Liver (tissue), 9 donors: ENCODE measurements around the gene SEMA3G. TPM values are rescaled to one million over a fixed set of nuclear protein-coding genes. Genes with fewer than 3 reads are reported as not detected.

Experiments used
- DNase-seq: peaks from one replicate; pipeline ENCODE4 v3.0.0-alpha.2; 2017; ENCODE audit warnings: low spot score
- H3K27ac ChIP-seq, 2 donors: one replicate each; pipeline ENCODE4 v1.7.0; 2013; ENCODE audit warnings: inconsistent platforms in 2 of 2, low read length in 2 of 2, control low read depth in 1 of 2, low read depth in 1 of 2, mild to moderate bottlenecking in 1 of 2
- H3K27me3 ChIP-seq, 4 donors: one replicate each; pipeline versions ENCODE4 v1.6.1 to v1.7.0; 2013; ENCODE audit warnings: low read length in 3 of 4, inconsistent platforms in 1 of 4, mild to moderate bottlenecking in 1 of 4, moderate library complexity in 1 of 4; ENCODE audit not compliant: control insufficient read depth in 4 of 4, insufficient read depth in 4 of 4
- H3K36me3 ChIP-seq, 4 donors: one replicate each; pipeline versions ENCODE4 v1.6.1 to v1.7.0; 2013; ENCODE audit warnings: low read length in 3 of 4, mild to moderate bottlenecking in 3 of 4, low read depth in 1 of 4, moderate library complexity in 1 of 4; ENCODE audit not compliant: control insufficient read depth in 4 of 4, insufficient read depth in 3 of 4
- H3K4me1 ChIP-seq, 4 donors: one replicate each; pipeline versions ENCODE4 v1.6.1 to v1.7.0; 2013; ENCODE audit warnings: low read length in 3 of 4, mild to moderate bottlenecking in 3 of 4, moderate library complexity in 1 of 4; ENCODE audit not compliant: control insufficient read depth in 4 of 4, insufficient read depth in 4 of 4
- H3K4me3 ChIP-seq, 3 donors: one replicate each; pipeline versions ENCODE4 v1.6.1 to v1.7.0; 2013; ENCODE audit warnings: low read length in 3 of 3, control low read depth in 1 of 3, low read depth in 1 of 3, mild to moderate bottlenecking in 1 of 3
- H3K9ac ChIP-seq, 2 donors: one replicate each; pipeline ENCODE4 v1.7.0; 2013; ENCODE audit warnings: low read length in 2 of 2, mild to moderate bottlenecking in 2 of 2, moderate library complexity in 2 of 2, control low read depth in 1 of 2, low read depth in 1 of 2
- H3K9me3 ChIP-seq, 4 donors: one replicate each; pipeline versions ENCODE4 v1.6.1 to v1.7.0; 2013; ENCODE audit warnings: low read length in 3 of 4; ENCODE audit not compliant: control insufficient read depth in 4 of 4
- ATF3 ChIP-seq: IDR thresholded peaks from 2 replicates; pipeline ENCODE4 v1.6.1; 2016; ENCODE audit warnings: antibody characterized with exemption
- CTCF ChIP-seq: fragments of 150-350 bp; IDR thresholded peaks from 2 replicates; pipeline ENCODE4 v1.5.1; 2017; ENCODE audit warnings: improper control_type of control experiment, low read depth, low read length; ENCODE audit not compliant: missing input control
- EGR1 ChIP-seq, 2 donors: IDR thresholded peaks; 2 replicates each; pipeline ENCODE4 v1.6.1; 2016 to 2018; ENCODE audit warnings: antibody characterized with exemption in 2 of 2, low read depth in 2 of 2
- FOXA1 ChIP-seq: IDR thresholded peaks from 2 replicates; pipeline ENCODE4 v1.6.1; 2016; ENCODE audit warnings: antibody characterized with exemption
- FOXA2 ChIP-seq: IDR thresholded peaks from 2 replicates; pipeline ENCODE4 v1.6.1; 2016; ENCODE audit warnings: antibody characterized with exemption
- GABPA ChIP-seq, 2 donors: IDR thresholded peaks in 1 of 2; conservative IDR thresholded peaks in 1 of 2; 2 replicates each; pipeline ENCODE4 v1.6.1; 2016; ENCODE audit warnings: antibody characterized with exemption in 2 of 2, mild to moderate bottlenecking in 1 of 2, moderate library complexity in 1 of 2
- HNF4A ChIP-seq, 2 donors: conservative IDR thresholded peaks; 2 replicates each; pipeline ENCODE4 v1.6.1; 2016; ENCODE audit warnings: antibody characterized with exemption in 2 of 2, mild to moderate bottlenecking in 2 of 2
- HNF4G ChIP-seq: IDR thresholded peaks from 2 replicates; pipeline ENCODE4 v1.6.1; 2016; ENCODE audit warnings: antibody characterized with exemption
- JUND ChIP-seq, 2 donors: IDR thresholded peaks; 2 replicates each; pipeline ENCODE4 v1.6.1; 2016; ENCODE audit warnings: antibody characterized with exemption in 2 of 2
- MAX ChIP-seq: IDR thresholded peaks from 2 replicates; pipeline ENCODE4 v1.6.1; 2016; ENCODE audit warnings: antibody characterized with exemption
- NR2F2 ChIP-seq: IDR thresholded peaks from 2 replicates; pipeline ENCODE4 v1.6.1; 2016; ENCODE audit warnings: antibody characterized with exemption
- RAD21 ChIP-seq, 2 donors: IDR thresholded peaks; 2 replicates each; pipeline ENCODE4 v1.6.1; 2016; ENCODE audit warnings: antibody characterized with exemption in 2 of 2, mild to moderate bottlenecking in 2 of 2
- RXRA ChIP-seq, 2 donors: IDR thresholded peaks; 2 replicates each; pipeline ENCODE4 v1.6.1; 2017 to 2018; ENCODE audit warnings: antibody characterized with exemption in 2 of 2, mild to moderate bottlenecking in 1 of 2
- SP1 ChIP-seq: IDR thresholded peaks from 2 replicates; pipeline ENCODE4 v1.6.1; 2018; ENCODE audit warnings: antibody characterized with exemption, mild to moderate bottlenecking
- TAF1 ChIP-seq: conservative IDR thresholded peaks from 2 replicates; pipeline ENCODE4 v1.6.1; 2016; ENCODE audit warnings: antibody characterized with exemption, mild to moderate bottlenecking
- YY1 ChIP-seq: IDR thresholded peaks from 2 replicates; pipeline ENCODE4 v1.6.1; 2016; ENCODE audit warnings: antibody characterized with exemption, mild to moderate bottlenecking
- whole genome bisulfite sequencing: extraction: QIAGEN DNeasy Blood & Tissue Kit; methylation state at CpG from one replicate; pipeline ENCODE4 v1.1.7; 2013; 5-methylcytosine and 5-hydroxymethylcytosine counted together
- polyA plus RNA-seq, 2 donors: library from polyadenylated mRNA; stranded (reverse) in 1 of 2; unstranded in 1 of 2; fragments of 200-250 nt in 1 of 2; fragments of >200 nt in 1 of 2; fragmentation: Nextera tagmentation in 1 of 2; extraction: Ambion mirVana in 1 of 2; gene quantifications; one replicate each; pipeline versions ENCODE4 v1.2.1 to v1.2.3, GENCODE V29; 2013 to 2015
- total RNA-seq, 2 donors: library from RNA; depleted of rRNA; stranded (reverse); fragments of >200 nt; gene quantifications; one replicate each; pipeline ENCODE4 v1.2.3, GENCODE V29; 2014
- TF ChIP-seq, protein P1 (sequence below): IDR thresholded peaks from 2 replicates; pipeline ENCODE4 v1.6.1; 2016; ENCODE audit warnings: antibody characterized with exemption
- TF ChIP-seq, protein P2 (sequence below): IDR thresholded peaks from 2 replicates; pipeline ENCODE4 v1.6.1; 2016; ENCODE audit warnings: antibody characterized with exemption, mild to moderate bottlenecking
- donor health status: healthy.
- donor health status: healthy.
- donor health status: healthy.
- donor health status: healthy.
- donor health status: healthy.

Gene SEMA3G
- total and polyA plus RNA-seq, 4 donors: 0.47 to 1.2 (median 0.74) TPM

GRCh38 chr3:52438104-52438376, 6.9 kb downstream of the SEMA3G start:
- TF ChIP-seq RAD21 (IDR thresholded peaks at IDR 0.05) (no peak), HNF4G (no peak), GABPA (IDR thresholded peaks at IDR 0.05 in 1 of 2, conservative IDR thresholded peaks at IDR 0.05 in 1 of 2) (no peak), ATF3 (no peak), HNF4A (conservative IDR thresholded peaks at IDR 0.05) (no peak), EGR1 (IDR thresholded peaks at IDR 0.05; ENCODE audit: low read depth in 2 of 2) (no peak), RXRA (IDR thresholded peaks at IDR 0.05) (no peak), NR2F2 (no peak), MAX (no peak), CTCF (no peak), FOXA1 (no peak), YY1 (no peak), SP1 (no peak), TAF1 (no peak), JUND (IDR thresholded peaks at IDR 0.05) (no peak), FOXA2 (no peak)
- TF ChIP-seq, protein P1, sequence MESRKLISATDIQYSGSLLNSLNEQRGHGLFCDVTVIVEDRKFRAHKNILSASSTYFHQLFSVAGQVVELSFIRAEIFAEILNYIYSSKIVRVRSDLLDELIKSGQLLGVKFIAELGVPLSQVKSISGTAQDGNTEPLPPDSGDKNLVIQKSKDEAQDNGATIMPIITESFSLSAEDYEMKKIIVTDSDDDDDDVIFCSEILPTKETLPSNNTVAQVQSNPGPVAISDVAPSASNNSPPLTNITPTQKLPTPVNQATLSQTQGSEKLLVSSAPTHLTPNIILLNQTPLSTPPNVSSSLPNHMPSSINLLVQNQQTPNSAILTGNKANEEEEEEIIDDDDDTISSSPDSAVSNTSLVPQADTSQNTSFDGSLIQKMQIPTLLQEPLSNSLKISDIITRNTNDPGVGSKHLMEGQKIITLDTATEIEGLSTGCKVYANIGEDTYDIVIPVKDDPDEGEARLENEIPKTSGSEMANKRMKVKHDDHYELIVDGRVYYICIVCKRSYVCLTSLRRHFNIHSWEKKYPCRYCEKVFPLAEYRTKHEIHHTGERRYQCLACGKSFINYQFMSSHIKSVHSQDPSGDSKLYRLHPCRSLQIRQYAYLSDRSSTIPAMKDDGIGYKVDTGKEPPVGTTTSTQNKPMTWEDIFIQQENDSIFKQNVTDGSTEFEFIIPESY: no peak
- TF ChIP-seq, protein P2, sequence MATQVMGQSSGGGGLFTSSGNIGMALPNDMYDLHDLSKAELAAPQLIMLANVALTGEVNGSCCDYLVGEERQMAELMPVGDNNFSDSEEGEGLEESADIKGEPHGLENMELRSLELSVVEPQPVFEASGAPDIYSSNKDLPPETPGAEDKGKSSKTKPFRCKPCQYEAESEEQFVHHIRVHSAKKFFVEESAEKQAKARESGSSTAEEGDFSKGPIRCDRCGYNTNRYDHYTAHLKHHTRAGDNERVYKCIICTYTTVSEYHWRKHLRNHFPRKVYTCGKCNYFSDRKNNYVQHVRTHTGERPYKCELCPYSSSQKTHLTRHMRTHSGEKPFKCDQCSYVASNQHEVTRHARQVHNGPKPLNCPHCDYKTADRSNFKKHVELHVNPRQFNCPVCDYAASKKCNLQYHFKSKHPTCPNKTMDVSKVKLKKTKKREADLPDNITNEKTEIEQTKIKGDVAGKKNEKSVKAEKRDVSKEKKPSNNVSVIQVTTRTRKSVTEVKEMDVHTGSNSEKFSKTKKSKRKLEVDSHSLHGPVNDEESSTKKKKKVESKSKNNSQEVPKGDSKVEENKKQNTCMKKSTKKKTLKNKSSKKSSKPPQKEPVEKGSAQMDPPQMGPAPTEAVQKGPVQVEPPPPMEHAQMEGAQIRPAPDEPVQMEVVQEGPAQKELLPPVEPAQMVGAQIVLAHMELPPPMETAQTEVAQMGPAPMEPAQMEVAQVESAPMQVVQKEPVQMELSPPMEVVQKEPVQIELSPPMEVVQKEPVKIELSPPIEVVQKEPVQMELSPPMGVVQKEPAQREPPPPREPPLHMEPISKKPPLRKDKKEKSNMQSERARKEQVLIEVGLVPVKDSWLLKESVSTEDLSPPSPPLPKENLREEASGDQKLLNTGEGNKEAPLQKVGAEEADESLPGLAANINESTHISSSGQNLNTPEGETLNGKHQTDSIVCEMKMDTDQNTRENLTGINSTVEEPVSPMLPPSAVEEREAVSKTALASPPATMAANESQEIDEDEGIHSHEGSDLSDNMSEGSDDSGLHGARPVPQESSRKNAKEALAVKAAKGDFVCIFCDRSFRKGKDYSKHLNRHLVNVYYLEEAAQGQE: no peak
- DNase-seq: no peak
- H3K4me3 ChIP-seq: no peak overlapping the region
- WGBS: 92% methylated on average over 6 of the region's 6 CpGs
- H3K27me3 ChIP-seq: no peaks in the 10 kb centered on the region
- H3K27ac ChIP-seq: no peak overlapping the region
- H3K9me3 ChIP-seq: no peaks in the 10 kb centered on the region
- no peaks in the 10 kb centered on the region for H3K36me3 ChIP-seq
- no peaks in the 10 kb centered on the region for H3K4me1 ChIP-seq
- H3K9ac ChIP-seq: no peak overlapping the region
